NOMO-1 treated with DMSO at 0.1 percent for 48 hours (cell line): Measurements from ENCODE around the gene HLA-DPB1.

Experiments used
- DNase-seq: peaks from one replicate; lab custom pipeline; 2025; ENCODE audit not compliant: unreplicated experiment; lab: John Stamatoyannopoulos, UW

Gene HLA-DPB1

GRCh38 chr6:33070909-33071308 is 4.9 kb upstream of the HLA-DPB1 start:
- no peak for DNase-seq

DNA sequence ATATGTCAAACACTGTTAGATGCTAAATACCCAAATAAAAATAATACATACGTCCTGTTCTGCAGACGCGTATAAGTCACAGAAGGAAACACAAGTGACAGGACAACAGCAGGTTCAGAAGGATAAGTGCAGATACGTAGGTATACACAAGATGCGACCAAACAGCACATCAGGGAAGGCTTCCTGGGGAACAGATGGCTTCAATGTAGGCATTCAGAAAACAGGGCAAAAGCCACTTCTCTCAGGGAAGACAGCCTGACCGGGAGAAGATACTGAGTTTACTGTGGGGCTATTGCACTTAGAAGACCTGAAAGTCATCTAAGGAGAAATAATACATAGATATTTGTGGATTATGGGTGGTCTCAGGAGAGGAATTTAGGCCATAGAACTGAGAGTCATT is 4.2 kb upstream of the HLA-DPB1 start:
- no peak for DNase-seq

DNA sequence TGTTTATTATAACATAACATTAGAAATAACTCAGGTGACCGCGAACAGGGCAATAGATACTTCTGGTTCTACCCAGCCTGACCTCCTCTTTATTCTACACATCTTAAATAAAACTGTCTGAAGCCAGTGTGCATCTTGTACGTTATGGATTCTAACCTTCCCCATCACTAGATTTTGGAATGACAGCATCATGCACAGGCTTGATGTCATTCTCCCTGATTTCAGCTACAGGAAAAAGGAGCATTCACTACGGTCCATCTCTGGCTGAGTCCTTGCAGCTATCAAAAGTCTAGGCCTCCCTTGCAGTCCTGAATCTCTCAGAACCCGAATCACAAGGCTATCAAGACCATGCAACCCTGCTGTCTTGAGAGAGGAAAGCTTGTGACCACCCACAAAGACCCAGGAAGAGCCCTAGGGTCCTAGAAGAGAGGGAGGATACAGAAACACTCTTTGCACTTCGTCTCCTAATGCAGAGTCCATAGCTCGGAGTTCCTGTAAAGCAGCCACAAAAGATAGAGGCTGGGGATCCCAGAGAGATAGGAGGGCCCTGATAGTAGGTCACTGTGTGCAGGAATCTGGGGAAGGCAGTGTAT is 3.2 kb upstream of the HLA-DPB1 start:
- DNase-seq: no peak

GRCh38 chr6:33073431-33073871 is 2.3 kb upstream of the HLA-DPB1 start, which contains the start of gene HLA-DPA1:
TSS of gene HLA-DPA1 (minus strand) at chr6:33073649.
- DNase-seq: peak; percentile 94

GRCh38 chr6:33075208-33075567 is 602 bp upstream of the HLA-DPB1 start:
- DNase-seq: no peak

GRCh38 chr6:33076406-33076934 is 680 bp downstream of the HLA-DPB1 start:
- peak; percentile 21 for DNase-seq

DNA sequence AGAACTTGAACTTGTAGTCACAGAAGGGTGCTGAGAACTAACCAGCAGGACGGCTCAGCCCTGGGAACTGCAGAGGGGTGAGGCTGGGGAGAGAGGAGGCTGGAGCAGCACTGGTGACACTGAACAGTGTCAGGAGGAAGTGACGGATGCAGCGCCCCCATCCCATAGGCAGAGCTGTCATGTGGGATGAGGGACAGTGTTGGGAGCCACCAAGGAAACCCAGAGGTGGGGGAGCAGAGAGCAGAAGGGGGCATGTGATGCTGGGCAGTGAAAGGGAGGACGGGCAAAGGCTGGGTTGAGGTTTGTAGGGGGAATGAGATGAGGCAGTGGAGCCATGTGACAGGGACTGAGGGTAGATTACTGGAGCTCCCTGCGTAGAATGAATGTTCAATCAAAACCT is 2.1 kb downstream of the HLA-DPB1 start:
- no peak for DNase-seq

GRCh38 chr6:33078442-33078841 is 2.7 kb downstream of the HLA-DPB1 start:
- no peak for DNase-seq

DNA sequence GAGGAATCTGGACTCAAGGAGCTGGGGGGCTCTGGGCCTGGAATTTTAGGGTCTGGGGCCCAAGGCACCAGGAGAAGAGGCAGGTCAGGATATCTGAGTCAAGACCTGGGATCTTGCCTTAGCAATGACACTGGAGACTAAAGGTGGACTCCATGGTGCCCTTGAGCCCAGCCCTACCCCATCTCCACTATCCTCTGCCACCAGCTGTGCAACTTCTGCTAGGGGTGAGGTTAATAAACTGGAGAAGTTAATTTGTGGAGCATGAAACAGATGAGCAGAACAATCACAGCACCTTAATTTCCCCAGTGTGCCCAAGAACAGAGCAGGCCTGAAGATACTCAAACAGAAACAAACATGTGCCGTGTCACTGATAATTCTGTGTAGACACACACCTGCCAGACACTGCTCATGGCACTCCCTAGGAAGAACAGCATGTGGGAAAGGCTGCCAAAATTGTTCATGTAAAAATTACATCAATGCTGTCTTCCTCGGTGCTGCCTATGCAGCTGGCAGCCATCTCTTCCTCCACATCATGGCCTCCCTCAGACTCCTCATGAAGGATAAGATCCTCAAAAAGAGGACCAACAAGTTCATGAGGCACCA is 3.2 kb downstream of the HLA-DPB1 start:
- no peak for DNase-seq

- no peak for DNase-seq
Observed at GRCh38 chr6:33079580-33079979, 3.8 kb downstream of the HLA-DPB1 start.

DNA sequence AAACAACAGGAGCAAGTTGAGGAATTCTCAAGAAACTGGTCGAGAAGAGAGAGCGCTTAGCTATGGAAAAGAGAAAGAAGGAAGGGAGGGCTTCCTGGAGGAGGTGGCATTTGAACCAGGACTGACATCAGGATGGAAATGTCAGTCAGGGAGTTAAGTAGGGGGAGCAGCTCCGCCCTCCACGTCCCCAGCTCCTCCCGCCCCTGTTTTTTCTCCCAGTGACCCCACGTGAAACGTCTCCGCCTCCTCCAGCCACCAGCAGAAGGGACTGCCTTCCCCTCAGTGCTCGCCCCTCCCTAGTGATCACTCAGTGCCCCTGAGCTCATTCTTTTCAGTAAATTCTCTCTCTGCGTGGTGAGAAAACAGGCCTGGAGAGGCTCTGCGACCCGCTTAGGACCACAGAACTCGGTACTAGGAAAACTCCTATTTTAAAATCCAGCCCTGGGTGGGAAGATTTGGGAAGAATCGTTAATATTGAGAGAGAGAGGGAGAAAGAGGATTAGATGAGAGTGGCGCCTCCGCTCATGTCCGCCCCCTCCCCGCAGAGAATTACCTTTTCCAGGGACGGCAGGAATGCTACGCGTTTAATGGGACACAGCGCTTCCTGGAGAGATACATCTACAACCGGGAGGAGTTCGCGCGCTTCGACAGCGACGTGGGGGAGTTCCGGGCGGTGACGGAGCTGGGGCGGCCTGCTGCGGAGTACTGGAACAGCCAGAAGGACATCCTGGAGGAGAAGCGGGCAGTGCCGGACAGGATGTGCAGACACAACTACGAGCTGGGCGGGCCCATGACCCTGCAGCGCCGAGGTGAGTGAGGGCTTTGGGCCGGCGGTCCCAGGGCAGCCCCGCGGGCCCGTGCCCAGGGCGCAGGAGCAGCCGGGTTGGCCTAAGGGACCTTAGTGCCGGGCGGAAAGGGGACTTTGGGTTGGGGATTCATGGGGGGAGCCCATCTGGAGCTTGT is 4.6 kb downstream of the HLA-DPB1 start:
- DNase-seq: no peak

DNA sequence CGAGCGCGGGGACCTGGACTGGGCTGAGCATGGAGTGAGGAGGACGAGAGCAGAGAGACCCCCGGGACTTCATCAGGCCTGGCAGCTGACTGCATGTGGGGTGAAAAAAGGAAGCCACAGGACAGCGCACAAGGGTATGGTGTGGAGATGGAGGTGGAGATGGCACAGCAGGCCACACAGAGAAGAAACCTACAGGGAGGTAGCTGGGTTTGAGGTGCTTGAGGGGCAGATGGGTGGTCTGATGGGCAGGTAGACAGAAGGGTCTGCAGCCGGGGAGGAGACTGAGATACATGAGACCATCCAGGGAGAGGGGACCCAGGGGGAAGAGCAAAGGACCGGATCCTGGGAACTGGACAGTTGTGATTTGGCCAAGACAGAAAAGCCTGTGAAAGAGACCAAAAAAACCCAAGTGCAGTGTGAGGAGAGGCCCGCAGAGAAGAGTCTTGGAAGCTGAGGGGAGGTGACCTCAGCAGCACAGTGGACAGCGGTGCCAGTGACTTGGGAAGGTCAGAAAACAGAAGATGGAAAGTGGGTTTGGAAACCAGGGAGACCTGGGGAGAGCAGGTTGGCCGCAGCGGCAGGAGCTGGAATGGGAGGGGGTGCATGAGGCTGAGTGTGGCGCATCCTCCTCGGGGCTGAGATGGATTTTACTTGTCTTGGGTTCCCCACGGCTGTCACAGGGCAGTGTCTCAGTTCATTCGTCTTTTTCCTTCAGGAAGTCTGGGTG is 5.5 kb downstream of the HLA-DPB1 start:
- DNase-seq: no peak

DNA sequence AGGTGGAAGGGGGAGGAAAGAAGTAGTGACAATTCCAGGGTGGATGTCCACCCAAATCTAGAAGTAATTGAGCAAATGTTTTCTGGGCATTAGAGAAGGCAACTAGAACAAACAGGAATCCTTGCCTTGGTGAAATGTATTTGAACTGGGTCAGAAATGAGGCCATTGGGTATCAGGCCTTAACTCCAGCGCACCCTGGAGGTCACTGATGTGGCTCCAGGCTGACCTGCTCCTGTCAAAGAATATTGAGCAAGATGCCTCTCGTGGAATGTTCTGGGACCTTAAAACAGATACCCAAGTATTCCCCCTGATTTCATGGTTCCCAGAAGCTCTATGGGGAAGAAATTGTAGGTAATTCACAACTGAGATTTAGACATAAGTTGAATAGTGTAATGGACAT is 6.9 kb downstream of the HLA-DPB1 start:
- peak; percentile 52 for DNase-seq

DNA sequence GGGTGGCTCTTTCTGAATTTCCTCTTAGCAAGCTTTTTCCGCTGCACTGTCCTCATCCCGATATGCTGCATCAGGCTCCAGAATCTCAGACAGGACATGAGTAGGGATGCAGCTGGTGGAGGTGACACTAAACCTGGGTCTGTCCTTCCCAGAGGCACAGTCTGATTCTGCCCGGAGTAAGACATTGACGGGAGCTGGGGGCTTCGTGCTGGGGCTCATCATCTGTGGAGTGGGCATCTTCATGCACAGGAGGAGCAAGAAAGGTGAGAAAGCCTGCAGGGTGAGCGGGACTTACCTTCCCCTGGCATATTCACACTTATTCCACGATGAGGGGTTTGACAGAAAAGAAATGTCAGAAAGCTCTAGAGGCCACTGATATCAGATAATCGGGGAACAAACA is 9.8 kb downstream of the HLA-DPB1 start:
- no peak for DNase-seq

DNA sequence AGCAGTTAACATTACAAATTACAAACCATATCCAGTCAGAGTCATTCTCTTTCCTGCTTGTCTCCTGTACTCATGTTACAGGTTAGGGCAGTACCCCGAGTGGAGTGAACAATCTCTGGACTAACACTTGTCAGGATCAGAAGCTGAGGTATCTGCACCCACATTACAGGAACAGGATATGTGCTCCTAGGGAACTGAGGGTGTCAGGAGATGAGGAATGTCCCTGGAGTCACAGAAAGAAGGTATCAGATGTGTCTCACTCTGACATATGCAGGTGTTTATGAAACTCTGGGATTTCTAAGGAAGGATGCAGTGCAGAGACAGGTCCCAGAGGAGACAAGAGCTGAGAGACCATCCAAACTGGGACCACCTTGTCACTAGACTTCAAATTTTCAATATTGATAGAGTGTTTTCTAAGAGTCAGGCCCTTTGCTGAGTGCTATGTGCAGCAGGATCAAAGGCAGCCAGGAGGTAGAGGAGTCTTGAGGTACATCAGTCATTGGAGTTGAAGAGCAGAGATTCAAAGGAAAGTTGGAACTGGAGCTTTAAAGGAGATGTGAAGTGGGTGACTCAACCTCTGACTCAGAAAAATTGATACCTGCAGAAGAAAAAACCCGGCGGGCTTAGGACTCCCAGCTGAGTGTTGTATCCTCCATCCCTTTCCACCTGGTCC is 12.6 kb downstream of the HLA-DPB1 start:
- no peak for DNase-seq

DNA sequence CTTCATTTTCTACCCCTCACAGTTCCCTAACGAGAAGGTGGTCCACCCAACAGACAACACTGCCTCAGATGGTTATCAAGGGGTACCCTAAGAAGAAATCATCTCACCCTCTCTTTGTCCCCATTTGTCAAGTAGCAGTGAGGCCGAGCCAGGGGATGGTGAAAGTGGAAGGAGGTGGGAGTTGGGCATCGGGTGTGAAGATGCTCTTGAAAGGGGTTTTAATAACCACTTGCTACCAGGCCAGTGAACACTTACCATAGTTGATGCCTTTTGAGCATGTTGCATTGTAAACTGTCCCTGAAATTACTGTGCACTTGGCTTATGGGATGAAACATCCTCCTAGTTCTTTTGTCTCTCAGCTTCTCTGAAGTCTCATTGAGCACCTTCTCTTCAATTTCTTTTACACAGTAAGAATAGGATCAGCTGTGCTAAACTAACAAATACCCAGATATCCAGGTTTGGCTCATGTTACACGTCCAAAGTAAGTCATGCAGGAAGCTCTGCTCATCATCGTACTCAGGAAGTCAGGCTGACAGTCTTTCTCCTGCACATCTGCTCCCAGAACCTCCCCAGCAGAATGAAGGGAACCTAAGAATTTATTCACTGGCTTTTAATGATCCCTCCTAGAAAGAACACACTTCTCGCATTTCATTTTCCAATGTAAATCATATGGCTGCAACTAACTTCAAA is 13.3 kb downstream of the HLA-DPB1 start:
- DNase-seq: no peak

- DNase-seq: no peak
Observed at GRCh38 chr6:33091957-33092356, 16.2 kb downstream of the HLA-DPB1 start.

GRCh38 chr6:33092385-33092784 is 16.6 kb downstream of the HLA-DPB1 start:
- no peak for DNase-seq

DNA sequence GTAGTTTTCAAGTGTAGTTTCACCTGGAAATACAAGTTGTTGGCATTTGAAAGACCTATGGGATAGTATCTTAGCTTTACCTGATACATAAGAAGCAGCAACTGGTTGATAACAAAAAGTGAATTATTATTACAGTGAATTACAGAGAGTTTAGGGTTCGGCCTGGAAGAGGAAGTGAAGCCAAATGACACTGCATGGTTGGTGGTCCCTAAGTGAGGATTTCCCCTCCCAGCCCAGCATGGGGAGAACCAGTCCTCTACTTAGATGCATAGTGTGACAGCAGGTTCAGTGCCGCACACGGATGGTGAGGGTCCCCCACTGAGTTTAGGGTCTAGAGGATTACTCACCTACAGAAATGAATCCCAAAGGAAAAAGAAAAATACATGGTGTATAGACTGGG is 18.1 kb downstream of the HLA-DPB1 start:
- DNase-seq: no peak

- no peak for DNase-seq
Observed at GRCh38 chr6:33095681-33096080, 19.9 kb downstream of the HLA-DPB1 start.
